Progenitor cell of endocrine pancreas (in vitro differentiated cells): Measurements from ENCODE around the gene B3GALT5. TPM values are rescaled to one million over a fixed set of nuclear protein-coding genes. Genes with fewer than 3 reads are reported as not detected.

ENCODE experiments used
- DNase-seq: peaks from one replicate; pipeline ENCODE4 v3.0.0; 2021; ENCODE audit warnings: low spot score; ENCODE audit not compliant: unreplicated experiment
- H3K27ac Mint-ChIP-seq: 2 replicates; pipeline ENCODE4 v1.8.0; 2021; ENCODE audit warnings: mild to moderate bottlenecking, moderate library complexity, mixed read lengths
- H3K27me3 Mint-ChIP-seq: 2 replicates; pipeline ENCODE4 v1.8.0; 2021; ENCODE audit warnings: mixed read lengths
- H3K36me3 Mint-ChIP-seq: 2 replicates; pipeline ENCODE4 v1.8.0; 2022; ENCODE audit warnings: mixed read lengths; ENCODE audit not compliant: insufficient read depth
- H3K4me1 Mint-ChIP-seq: 2 replicates; pipeline ENCODE4 v1.8.0; 2021; ENCODE audit warnings: low read depth, mixed read lengths
- H3K4me3 Mint-ChIP-seq: 2 replicates; pipeline ENCODE4 v1.8.0; 2021; ENCODE audit warnings: low read depth, mild to moderate bottlenecking, moderate library complexity, mixed read lengths
- H3K9me3 Mint-ChIP-seq: 2 replicates; pipeline ENCODE4 v1.8.0; 2021; ENCODE audit warnings: low read depth, mixed read lengths
- CTCF ChIP-seq: fragments of 200-600 bp; sonication (generic); IDR thresholded peaks from one replicate; pipeline ENCODE4 v1.5.0; 2021; ENCODE audit warnings: antibody characterized with exemption, mild to moderate bottlenecking; ENCODE audit not compliant: unreplicated experiment
- total RNA-seq: library from RNA; stranded (reverse); gene quantifications from 2 replicates; pipeline ENCODE4 v1.2.1, GENCODE V29; 2021

B3GALT5 gene
- total RNA-seq, 1 donor from 2014 or later, result 0.86 TPM

DNA sequence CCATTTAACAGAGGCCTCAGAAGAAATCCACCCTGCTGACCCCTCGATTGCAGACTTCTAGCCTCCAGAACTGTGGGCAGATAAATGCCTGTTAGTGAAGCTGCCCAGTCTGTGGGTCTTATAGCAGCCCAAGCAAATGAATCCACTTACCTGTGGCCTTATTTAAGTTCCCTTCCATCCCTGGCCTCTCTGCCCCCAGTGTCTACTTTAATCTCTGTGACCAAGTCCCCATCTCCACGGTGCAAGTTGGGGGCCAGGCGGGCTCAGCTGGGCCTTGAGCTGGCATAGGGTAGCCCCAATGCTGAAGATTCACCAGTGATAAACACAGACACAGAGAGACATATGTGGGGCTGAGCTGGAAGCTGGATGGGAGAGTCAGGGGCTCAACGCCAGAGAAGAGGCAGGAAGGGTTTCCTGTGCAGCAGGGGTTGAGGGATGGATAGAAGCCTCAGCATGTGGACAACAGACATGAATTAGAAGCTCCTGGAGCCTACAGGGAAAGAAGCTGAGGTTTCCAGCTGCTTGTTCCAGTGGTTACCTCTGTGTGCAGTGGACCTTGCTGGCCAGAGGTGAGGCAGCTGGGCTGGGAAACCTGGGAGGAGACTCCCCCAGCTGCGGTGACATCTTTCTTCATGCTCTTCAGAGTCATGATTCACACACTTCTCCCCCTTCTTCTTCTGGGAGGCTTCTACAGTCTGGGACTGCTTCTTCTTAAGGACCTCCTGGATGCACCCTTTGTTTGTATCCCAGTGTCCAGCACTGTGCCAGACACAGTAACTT lies 13.4 kb upstream of the B3GALT5 start:
- DNase-seq, result no peak
- no peaks in the 10 kb centered on the region for H3K36me3 Mint-ChIP-seq
- peaks cover 13% of the 10 kb centered on the region for H3K27me3 Mint-ChIP-seq
- no peaks in the 10 kb centered on the region for H3K4me1 Mint-ChIP-seq
- no peak overlapping the region for H3K27ac Mint-ChIP-seq
- H3K9me3 Mint-ChIP-seq, result peaks cover 3% of the 10 kb centered on the region
- TF ChIP-seq CTCF, result no peak
- H3K4me3 Mint-ChIP-seq, result no peak overlapping the region

DNA sequence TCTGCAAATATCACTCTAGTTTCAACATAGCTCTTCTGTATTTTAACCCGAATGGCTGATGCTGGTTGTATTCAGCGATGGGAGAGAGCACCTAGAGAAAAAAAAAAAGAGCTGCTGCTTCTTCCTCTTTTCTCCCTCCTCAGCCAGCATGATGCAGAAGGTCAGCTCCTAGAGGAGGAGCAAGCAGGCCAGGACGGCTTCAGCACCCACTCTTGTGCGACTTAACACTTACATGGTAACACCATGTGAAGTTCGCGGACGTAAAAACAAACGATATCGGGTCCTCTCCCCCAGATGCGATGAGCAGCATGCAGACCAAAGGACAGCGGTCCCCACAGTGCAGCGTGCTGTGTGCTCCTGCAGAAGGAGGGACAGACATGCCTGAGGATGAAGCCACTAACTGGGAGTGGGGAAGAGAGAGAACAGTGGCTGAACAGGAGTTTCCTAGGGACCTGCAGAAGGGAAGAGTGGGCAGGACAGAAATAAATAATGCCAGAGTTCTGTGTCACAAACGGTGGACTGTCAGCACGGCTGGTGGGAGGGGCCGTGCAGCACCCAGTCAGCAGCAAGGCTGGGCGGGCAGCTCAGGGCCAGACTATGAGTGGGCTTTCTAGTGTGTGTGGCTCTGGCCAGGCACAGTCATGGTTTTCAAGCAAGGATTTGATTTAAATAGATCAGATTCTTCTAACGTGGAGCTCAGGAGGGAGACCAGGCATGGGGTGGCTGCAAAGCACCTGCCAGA lies 11.4 kb upstream of the B3GALT5 start:
- Mint-ChIP-seq H3K4me3 (no peak overlapping the region), H3K9me3 (no peaks in the 10 kb centered on the region), H3K36me3 (no peaks in the 10 kb centered on the region), H3K27ac (no peak overlapping the region), H3K27me3 (peaks cover 13% of the 10 kb centered on the region), H3K4me1 (no peaks in the 10 kb centered on the region)
- TF ChIP-seq CTCF, result no peak
- DNase-seq, result no peak

- Mint-ChIP-seq H3K4me3 (no peak overlapping the region), H3K27ac (no peak overlapping the region), H3K4me1 (no peaks in the 10 kb centered on the region), H3K27me3 (peaks cover 13% of the 10 kb centered on the region), H3K9me3 (no peaks in the 10 kb centered on the region), H3K36me3 (no peaks in the 10 kb centered on the region)
- no peak for DNase-seq
- no peak for TF ChIP-seq CTCF
These were observed 10.6 kb upstream of the B3GALT5 start for GRCh38 chr21:39602076-39602689.

GRCh38 chr21:39602793-39603192 lies 9.9 kb upstream of the B3GALT5 start:
- H3K27me3 Mint-ChIP-seq, result peaks cover 13% of the 10 kb centered on the region
- TF ChIP-seq CTCF, result no peak
- H3K4me3 Mint-ChIP-seq, result no peak overlapping the region
- no peaks in the 10 kb centered on the region for H3K36me3 Mint-ChIP-seq
- H3K9me3 Mint-ChIP-seq, result no peaks in the 10 kb centered on the region
- H3K4me1 Mint-ChIP-seq, result no peaks in the 10 kb centered on the region
- DNase-seq, result no peak
- no peak overlapping the region for H3K27ac Mint-ChIP-seq

- Mint-ChIP-seq H3K27me3 (peaks cover 18% of the 10 kb centered on the region), H3K9me3 (no peaks in the 10 kb centered on the region), H3K4me1 (peaks cover 6% of the 10 kb centered on the region), H3K27ac (no peak overlapping the region), H3K4me3 (no peak overlapping the region), H3K36me3 (no peaks in the 10 kb centered on the region)
- no peak for TF ChIP-seq CTCF
- DNase-seq, result no peak
These were observed 7.8 kb upstream of the B3GALT5 start for GRCh38 chr21:39604951-39605350.
